ENCODE results near the gene SPATA3. TPM values are rescaled to one million over a fixed set of nuclear protein-coding genes. Genes with fewer than 3 reads are reported as not detected.

Gene SPATA3
- total and polyA plus RNA-seq, 2 donors, result not detected

DNA sequence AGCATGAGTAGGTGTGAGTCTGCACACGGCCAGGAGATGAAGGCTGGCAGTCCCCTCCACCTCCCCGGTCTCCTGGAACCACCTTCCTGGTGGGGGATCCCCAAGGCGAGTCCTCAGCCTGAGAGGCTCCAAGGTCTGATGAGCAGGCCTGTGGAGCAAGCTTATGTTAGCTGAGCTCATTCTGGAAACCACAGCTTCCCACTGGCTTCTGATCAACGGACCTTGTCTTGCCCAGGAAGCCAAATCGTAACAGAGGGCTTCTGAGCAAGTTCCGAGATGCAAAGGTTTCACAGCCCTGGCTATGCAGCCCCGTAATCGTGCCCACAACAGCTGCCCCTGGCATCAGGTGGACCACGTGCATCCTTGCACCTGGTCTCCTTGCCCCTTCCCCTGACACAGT is 42.1 kb upstream of the SPATA3 start:
- DNase-seq (ENCODE audit: low read depth in 6 of 9, low spot score in 9 of 9), result no peak
- Histone ChIP-seq H3K4me1 (ENCODE audit: control insufficient read depth in 2 of 2, insufficient read depth in 2 of 2, low read length in 2 of 2) (peaks cover 0 to 8% of the 10 kb centered on the region in 2 donors), H3K36me3 (ENCODE audit: control insufficient read depth in 2 of 2, insufficient read depth in 2 of 2, low read length in 1 of 2) (no peaks in the 10 kb centered on the region), H3K27me3 (ENCODE audit: control insufficient read depth in 2 of 2, insufficient read depth in 1 of 2, low read length in 1 of 2) (peaks cover 8 to 28% of the 10 kb centered on the region in 2 donors), H3K4me3 (ENCODE audit: low read length in 2 of 2) (no peak overlapping the region), H3K27ac (ENCODE audit: low read depth in 1 of 2, low read length in 1 of 2) (no peak overlapping the region), H3K9me3 (ENCODE audit: control insufficient read depth in 2 of 2, insufficient read depth in 1 of 2, low read length in 1 of 2) (peaks cover 0 to 3% of the 10 kb centered on the region in 2 donors)
- 31% methylated on average over 9 of the region's 9 CpGs for WGBS

DNA sequence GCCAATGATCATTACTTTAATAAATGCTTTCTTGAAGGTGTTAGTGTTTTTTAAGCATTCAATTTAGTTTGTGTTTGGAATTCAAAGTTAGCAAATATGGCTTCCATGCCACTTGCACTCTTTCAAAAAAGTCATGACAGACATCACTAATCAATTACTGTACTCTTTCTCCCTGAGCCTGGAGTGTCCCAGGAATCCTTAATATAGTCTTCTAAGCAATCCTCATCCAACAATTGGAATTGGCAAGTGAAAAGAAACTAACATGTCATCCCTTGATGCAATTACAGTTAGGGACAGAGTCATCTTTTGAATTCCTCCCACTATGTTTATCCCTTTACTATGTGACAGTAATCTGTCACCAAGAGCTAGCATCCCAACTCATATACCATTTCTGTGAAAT is 41.2 kb upstream of the SPATA3 start:
- Histone ChIP-seq H3K4me3 (ENCODE audit: low read length in 2 of 2) (no peak overlapping the region), H3K27ac (ENCODE audit: low read depth in 1 of 2, low read length in 1 of 2) (no peak overlapping the region), H3K36me3 (ENCODE audit: control insufficient read depth in 2 of 2, insufficient read depth in 2 of 2, low read length in 1 of 2) (no peaks in the 10 kb centered on the region), H3K4me1 (ENCODE audit: control insufficient read depth in 2 of 2, insufficient read depth in 2 of 2, low read length in 2 of 2) (peaks cover 0 to 8% of the 10 kb centered on the region in 2 donors), H3K27me3 (ENCODE audit: control insufficient read depth in 2 of 2, insufficient read depth in 1 of 2, low read length in 1 of 2) (peaks cover 8 to 30% of the 10 kb centered on the region in 2 donors), H3K9me3 (ENCODE audit: control insufficient read depth in 2 of 2, insufficient read depth in 1 of 2, low read length in 1 of 2) (peaks cover 0 to 3% of the 10 kb centered on the region in 2 donors)
- no peak for DNase-seq (ENCODE audit: low read depth in 6 of 9, low spot score in 9 of 9)

DNA sequence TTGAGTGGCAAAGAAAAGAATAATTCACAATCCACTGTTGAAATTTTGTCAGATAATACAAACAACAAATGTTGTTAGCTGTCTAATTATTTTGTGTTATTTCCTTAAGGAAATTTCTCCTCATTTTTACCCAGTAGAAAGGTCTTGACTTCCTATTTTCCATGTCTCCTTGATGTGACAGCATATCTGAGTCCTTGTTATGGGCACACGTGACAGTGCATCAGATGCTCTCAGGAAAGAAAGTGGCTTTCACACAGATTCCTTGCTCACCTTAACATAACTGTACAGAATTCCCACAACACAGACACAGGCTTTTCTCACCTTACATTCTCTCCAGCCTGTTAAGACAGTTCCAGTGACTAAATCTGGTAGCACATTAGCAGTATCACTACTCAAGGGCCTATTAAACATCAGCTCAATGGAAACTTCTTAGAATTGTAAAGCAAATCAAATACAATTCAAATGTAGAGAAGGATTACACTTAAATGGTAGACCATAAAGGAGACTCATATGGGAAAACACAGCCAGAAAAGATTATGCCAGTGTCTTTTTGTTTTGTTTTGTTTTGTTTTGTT is 40.7 kb upstream of the SPATA3 start:
- peaks cover 8 to 30% of the 10 kb centered on the region in 2 donors for H3K27me3 ChIP-seq (ENCODE audit: control insufficient read depth in 2 of 2, insufficient read depth in 1 of 2, low read length in 1 of 2)
- H3K27ac ChIP-seq (ENCODE audit: low read depth in 1 of 2, low read length in 1 of 2), result no peak overlapping the region
- no peaks in the 10 kb centered on the region for H3K36me3 ChIP-seq (ENCODE audit: control insufficient read depth in 2 of 2, insufficient read depth in 2 of 2, low read length in 1 of 2)
- peaks cover 0 to 8% of the 10 kb centered on the region in 2 donors for H3K4me1 ChIP-seq (ENCODE audit: control insufficient read depth in 2 of 2, insufficient read depth in 2 of 2, low read length in 2 of 2)
- peaks cover 0 to 3% of the 10 kb centered on the region in 2 donors for H3K9me3 ChIP-seq (ENCODE audit: control insufficient read depth in 2 of 2, insufficient read depth in 1 of 2, low read length in 1 of 2)
- WGBS, result 97% methylated on average over 1 of the region's 1 CpG
- DNase-seq (ENCODE audit: low read depth in 6 of 9, low spot score in 9 of 9), result no peak
- no peak overlapping the region for H3K4me3 ChIP-seq (ENCODE audit: low read length in 2 of 2)

GRCh38 chr2:230956827-230957755 is 38.8 kb upstream of the SPATA3 start:
- Histone ChIP-seq H3K9me3 (ENCODE audit: control insufficient read depth in 2 of 2, insufficient read depth in 1 of 2, low read length in 1 of 2) (peaks cover 0 to 3% of the 10 kb centered on the region in 2 donors), H3K4me1 (ENCODE audit: control insufficient read depth in 2 of 2, insufficient read depth in 2 of 2, low read length in 2 of 2) (peaks cover 0 to 8% of the 10 kb centered on the region in 2 donors)
- no peak for DNase-seq (ENCODE audit: low read depth in 6 of 9, low spot score in 9 of 9)

DNA sequence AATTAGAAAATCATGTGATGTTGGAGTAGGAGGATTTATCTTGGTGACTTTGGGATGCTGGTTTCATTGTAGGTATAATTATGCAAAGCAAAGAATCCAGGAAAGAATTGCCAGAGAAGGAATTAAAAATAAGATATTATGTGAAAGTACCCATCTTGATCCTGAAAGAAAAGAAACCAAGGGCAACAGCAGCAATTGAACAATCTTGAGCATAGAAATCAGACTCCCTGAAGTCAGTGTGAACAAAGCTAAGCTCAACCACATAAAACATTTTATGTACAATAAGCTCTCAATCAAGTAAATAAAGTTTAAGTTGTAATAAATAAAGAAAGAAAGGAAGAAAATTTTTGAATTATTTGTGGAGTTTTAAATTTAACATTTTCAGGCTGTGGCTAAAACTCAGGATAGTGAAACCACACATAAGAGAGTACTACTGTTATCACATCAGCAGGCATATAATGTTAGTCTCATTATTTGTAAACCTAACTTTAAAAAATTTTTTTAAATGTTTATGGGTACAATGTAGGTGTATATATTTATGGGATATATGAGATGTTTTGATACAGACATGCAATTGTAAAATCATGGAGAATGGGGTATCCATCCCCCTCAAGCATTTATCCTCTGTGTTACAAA is 38.0 kb upstream of the SPATA3 start:
- no peak overlapping the region for H3K27ac ChIP-seq (ENCODE audit: low read depth in 1 of 2, low read length in 1 of 2)
- H3K4me1 ChIP-seq (ENCODE audit: control insufficient read depth in 2 of 2, insufficient read depth in 2 of 2, low read length in 2 of 2), result peaks cover 0 to 8% of the 10 kb centered on the region in 2 donors
- H3K9me3 ChIP-seq (ENCODE audit: control insufficient read depth in 2 of 2, insufficient read depth in 1 of 2, low read length in 1 of 2), result no peaks in the 10 kb centered on the region
- peak overlapping the region in 1 of 2 donors; percentile 27 for H3K4me3 ChIP-seq (ENCODE audit: low read length in 2 of 2)
- no peaks in the 10 kb centered on the region for H3K36me3 ChIP-seq (ENCODE audit: control insufficient read depth in 2 of 2, insufficient read depth in 2 of 2, low read length in 1 of 2)
- peaks cover 8 to 30% of the 10 kb centered on the region in 2 donors for H3K27me3 ChIP-seq (ENCODE audit: control insufficient read depth in 2 of 2, insufficient read depth in 1 of 2, low read length in 1 of 2)
- DNase-seq (ENCODE audit: low read depth in 6 of 9, low spot score in 9 of 9), result no peak

More at GRCh38 chr2:230956827-230957755, 38.8 kb upstream of the SPATA3 start:
- H3K4me3 ChIP-seq (ENCODE audit: low read length in 2 of 2), result peak overlapping the region; percentile 14 to 27
- 16% methylated on average over 43 of the region's 43 CpGs for WGBS
- no peak overlapping the region for H3K27ac ChIP-seq (ENCODE audit: low read depth in 1 of 2, low read length in 1 of 2)
- peaks cover 8 to 30% of the 10 kb centered on the region in 2 donors for H3K27me3 ChIP-seq (ENCODE audit: control insufficient read depth in 2 of 2, insufficient read depth in 1 of 2, low read length in 1 of 2)
- H3K36me3 ChIP-seq (ENCODE audit: control insufficient read depth in 2 of 2, insufficient read depth in 2 of 2, low read length in 1 of 2), result no peaks in the 10 kb centered on the region

- peaks cover 0 to 3% of the 10 kb centered on the region in 2 donors for H3K9me3 ChIP-seq (ENCODE audit: control insufficient read depth in 2 of 2, insufficient read depth in 1 of 2, low read length in 1 of 2)
- no peak overlapping the region for H3K27ac ChIP-seq (ENCODE audit: low read depth in 1 of 2, low read length in 1 of 2)
- H3K4me3 ChIP-seq (ENCODE audit: low read length in 2 of 2), result no peak overlapping the region
- 89% methylated on average over 8 of the region's 8 CpGs for WGBS
- no peak for DNase-seq (ENCODE audit: low read depth in 6 of 9, low spot score in 9 of 9)
- H3K27me3 ChIP-seq (ENCODE audit: control insufficient read depth in 2 of 2, insufficient read depth in 1 of 2, low read length in 1 of 2), result peaks cover 8 to 30% of the 10 kb centered on the region in 2 donors
- peaks cover 0 to 6% of the 10 kb centered on the region in 2 donors for H3K4me1 ChIP-seq (ENCODE audit: control insufficient read depth in 2 of 2, insufficient read depth in 2 of 2, low read length in 2 of 2)
- no peaks in the 10 kb centered on the region for H3K36me3 ChIP-seq (ENCODE audit: control insufficient read depth in 2 of 2, insufficient read depth in 2 of 2, low read length in 1 of 2)
Measured at GRCh38 chr2:230958820-230959756, 36.8 kb upstream of the SPATA3 start.

- H3K27ac ChIP-seq (ENCODE audit: low read depth in 1 of 2, low read length in 1 of 2), result no peak overlapping the region
- no peak overlapping the region for H3K4me3 ChIP-seq (ENCODE audit: low read length in 2 of 2)
- peaks cover 8 to 30% of the 10 kb centered on the region in 2 donors for H3K27me3 ChIP-seq (ENCODE audit: control insufficient read depth in 2 of 2, insufficient read depth in 1 of 2, low read length in 1 of 2)
- 91% methylated on average over 1 of the region's 1 CpG for WGBS
- H3K36me3 ChIP-seq (ENCODE audit: control insufficient read depth in 2 of 2, insufficient read depth in 2 of 2, low read length in 1 of 2), result no peaks in the 10 kb centered on the region
- peaks cover 0 to 8% of the 10 kb centered on the region in 2 donors for H3K9me3 ChIP-seq (ENCODE audit: control insufficient read depth in 2 of 2, insufficient read depth in 1 of 2, low read length in 1 of 2)
- peaks cover 0 to 5% of the 10 kb centered on the region in 2 donors for H3K4me1 ChIP-seq (ENCODE audit: control insufficient read depth in 2 of 2, insufficient read depth in 2 of 2, low read length in 2 of 2)
- no peak for DNase-seq (ENCODE audit: low read depth in 6 of 9, low spot score in 9 of 9)
Measured at GRCh38 chr2:230960026-230960425, 35.9 kb upstream of the SPATA3 start.

DNA sequence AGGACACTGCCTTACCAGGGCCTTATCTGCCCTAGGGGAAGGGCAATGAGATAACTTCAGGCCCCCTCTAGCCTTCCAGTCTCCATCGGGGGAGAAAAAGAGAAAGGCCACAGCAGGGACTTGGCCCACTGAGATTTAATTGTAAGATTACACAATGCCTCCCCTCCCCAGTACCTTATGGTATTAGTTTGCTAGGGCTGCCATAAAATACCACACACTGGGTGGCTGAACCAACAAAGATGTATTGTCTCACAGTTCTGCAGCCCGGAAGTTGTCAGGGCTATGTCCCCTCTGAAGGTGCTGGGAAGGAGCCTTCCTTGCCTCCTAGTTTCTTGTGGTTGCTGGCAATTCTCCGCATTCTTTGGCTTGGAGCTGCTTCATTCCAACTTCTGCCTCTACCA is 34.8 kb upstream of the SPATA3 start:
- WGBS, result 71% methylated on average over 3 of the region's 3 CpGs
- peaks cover 8 to 24% of the 10 kb centered on the region in 2 donors for H3K27me3 ChIP-seq (ENCODE audit: control insufficient read depth in 2 of 2, insufficient read depth in 1 of 2, low read length in 1 of 2)

More for the DNA sequence above, 34.8 kb upstream of the SPATA3 start:
- Histone ChIP-seq H3K9me3 (ENCODE audit: control insufficient read depth in 2 of 2, insufficient read depth in 1 of 2, low read length in 1 of 2) (peaks cover 0 to 8% of the 10 kb centered on the region in 2 donors), H3K4me3 (ENCODE audit: low read length in 2 of 2) (no peak overlapping the region), H3K4me1 (ENCODE audit: control insufficient read depth in 2 of 2, insufficient read depth in 2 of 2, low read length in 2 of 2) (peaks cover 0 to 5% of the 10 kb centered on the region in 2 donors), H3K27ac (ENCODE audit: low read depth in 1 of 2, low read length in 1 of 2) (no peak overlapping the region), H3K36me3 (ENCODE audit: control insufficient read depth in 2 of 2, insufficient read depth in 2 of 2, low read length in 1 of 2) (no peaks in the 10 kb centered on the region)
- DNase-seq (ENCODE audit: low read depth in 6 of 9, low spot score in 9 of 9), result no peak

Measured in thymus (tissue), 11 donors.